Mesendoderm (in vitro differentiated cells): Measurements from ENCODE around the gene HPN.

Experiments
- DNase-seq: peaks from one replicate; pipeline ENCODE4 v3.0.0; 2013
- H2AK5ac ChIP-seq: 2 replicates; pipeline ENCODE4 v1.6.1; 2013; ENCODE audit warnings: low read length, inconsistent platforms
- H2BK120ac ChIP-seq: 2 replicates; pipeline ENCODE4 v1.6.1; 2013; ENCODE audit warnings: low read depth, mild to moderate bottlenecking, low read length, moderate library complexity, mixed read lengths
- H2BK15ac ChIP-seq: replicated peaks from 2 replicates; pipeline ENCODE4 v1.6.1; 2013; ENCODE audit warnings: low read depth, mild to moderate bottlenecking, moderate library complexity
- H2BK5ac ChIP-seq: 2 replicates; pipeline ENCODE4 v1.6.1; 2013; ENCODE audit warnings: low read length, inconsistent platforms
- H3K18ac ChIP-seq: 2 replicates; pipeline ENCODE4 v1.6.1; 2013; ENCODE audit warnings: mild to moderate bottlenecking, low read length, mixed read lengths
- H3K23ac ChIP-seq: one replicate; pipeline ENCODE4 v1.6.1; 2013; ENCODE audit warnings: low read length
- H3K27ac ChIP-seq: 2 replicates; pipeline ENCODE4 v1.5.1; 2013; ENCODE audit warnings: low read depth, mild to moderate bottlenecking, inconsistent platforms, low read length, moderate library complexity
- H3K27me3 ChIP-seq: 2 replicates; pipeline ENCODE4 v1.6.1; 2013; ENCODE audit warnings: low read length, control low read depth, mild to moderate bottlenecking, inconsistent platforms; ENCODE audit not compliant: insufficient read depth, poor library complexity
- H3K36me3 ChIP-seq: 2 replicates; pipeline ENCODE4 v1.6.1; 2013; ENCODE audit warnings: low read length, inconsistent platforms; ENCODE audit not compliant: control insufficient read depth, insufficient read depth
- H3K4ac ChIP-seq: one replicate; pipeline ENCODE4 v1.6.1; 2013; ENCODE audit warnings: low read depth, mild to moderate bottlenecking, low read length, moderate library complexity
- H3K4me1 ChIP-seq: 2 replicates; pipeline ENCODE4 v1.6.1; 2013; ENCODE audit warnings: low read depth, low read length, inconsistent platforms; ENCODE audit not compliant: control insufficient read depth
- H3K4me2 ChIP-seq: 2 replicates; pipeline ENCODE4 v1.6.1; 2013; ENCODE audit warnings: low read length
- H3K4me3 ChIP-seq: 2 replicates; pipeline ENCODE4 v1.5.1; 2013; ENCODE audit warnings: mild to moderate bottlenecking, low read length
- H3K56ac ChIP-seq: one replicate; pipeline ENCODE4 v1.6.1; 2013; ENCODE audit warnings: low read length
- H3K79me1 ChIP-seq: 2 replicates; pipeline ENCODE4 v1.6.1; 2013; ENCODE audit warnings: low read length, inconsistent platforms
- H3K79me2 ChIP-seq: 2 replicates; pipeline ENCODE4 v1.6.1; 2013; ENCODE audit warnings: mild to moderate bottlenecking, low read length; ENCODE audit not compliant: control insufficient read depth, insufficient read depth
- H3K9ac ChIP-seq: 2 replicates; pipeline ENCODE4 v1.6.1; 2013; ENCODE audit warnings: low read length, inconsistent platforms
- H4K5ac ChIP-seq: one replicate; pipeline ENCODE4 v1.6.1; 2013; ENCODE audit warnings: low read length
- H4K8ac ChIP-seq: one replicate; pipeline ENCODE4 v1.6.1; 2013; ENCODE audit warnings: low read depth, mild to moderate bottlenecking, control low read depth, low read length, moderate library complexity
- WGBS: extraction: QIAGEN DNeasy Blood & Tissue Kit; methylation state at CpG from one replicate; pipeline ENCODE4 v1.1.7; 2013; ENCODE audit warnings: low lambda C conversion rate, missing lambda C conversion rate; ENCODE audit not compliant: insufficient coverage; ENCODE audit errors: extremely low coverage; 5-methylcytosine and 5-hydroxymethylcytosine counted together

HPN gene

GRCh38 chr19:35112995-35113688 is 71.6 kb downstream of the HPN start:
- Histone ChIP-seq H3K27ac (no peak overlapping the region), H2BK120ac (no peak overlapping the region), H4K5ac (no peak overlapping the region), H3K4me2 (no peak overlapping the region), H3K27me3 (no peaks in the 10 kb centered on the region), H3K9ac (no peak overlapping the region), H2BK5ac (no peak overlapping the region), H3K4ac (no peak overlapping the region), H3K56ac (no peak overlapping the region), H3K4me1 (peaks cover 2% of the 10 kb centered on the region), H4K8ac (no peak overlapping the region), H3K18ac (no peak overlapping the region), H3K79me2 (no peaks in the 10 kb centered on the region), H3K4me3 (no peak overlapping the region), H3K36me3 (no peaks in the 10 kb centered on the region), H2BK15ac (no peak overlapping the region), H3K23ac (no peak overlapping the region), H2AK5ac (no peak overlapping the region), H3K79me1 (no peaks in the 10 kb centered on the region)
- no CpG with 5 or more reads among the region's 15 CpGs for WGBS
- no peak for DNase-seq

GRCh38 chr19:35114353-35115176 is 73.0 kb downstream of the HPN start:
- no peak overlapping the region for H3K18ac ChIP-seq
- no peak overlapping the region for H4K8ac ChIP-seq
- H2AK5ac ChIP-seq, result no peak overlapping the region
- WGBS, result no CpG with 5 or more reads among the region's 23 CpGs
- no peaks in the 10 kb centered on the region for H3K79me1 ChIP-seq
- no peak overlapping the region for H4K5ac ChIP-seq
- peaks cover 2% of the 10 kb centered on the region for H3K4me1 ChIP-seq
- H3K4me3 ChIP-seq, result peak overlapping the region; percentile 10
- H2BK15ac ChIP-seq, result no peak overlapping the region
- H3K4ac ChIP-seq, result peak overlapping the region; percentile 0
- H3K9ac ChIP-seq, result peak overlapping the region; percentile 47
- peak overlapping the region; percentile 56 for H3K4me2 ChIP-seq
- H2BK120ac ChIP-seq, result no peak overlapping the region
- no peak overlapping the region for H3K27ac ChIP-seq
- H3K23ac ChIP-seq, result no peak overlapping the region
- H3K36me3 ChIP-seq, result no peaks in the 10 kb centered on the region
- no peaks in the 10 kb centered on the region for H3K79me2 ChIP-seq
- H3K27me3 ChIP-seq, result no peaks in the 10 kb centered on the region
- DNase-seq, result peak; percentile 84
- H3K56ac ChIP-seq, result peak overlapping the region; percentile 68
- H2BK5ac ChIP-seq, result no peak overlapping the region

DNA sequence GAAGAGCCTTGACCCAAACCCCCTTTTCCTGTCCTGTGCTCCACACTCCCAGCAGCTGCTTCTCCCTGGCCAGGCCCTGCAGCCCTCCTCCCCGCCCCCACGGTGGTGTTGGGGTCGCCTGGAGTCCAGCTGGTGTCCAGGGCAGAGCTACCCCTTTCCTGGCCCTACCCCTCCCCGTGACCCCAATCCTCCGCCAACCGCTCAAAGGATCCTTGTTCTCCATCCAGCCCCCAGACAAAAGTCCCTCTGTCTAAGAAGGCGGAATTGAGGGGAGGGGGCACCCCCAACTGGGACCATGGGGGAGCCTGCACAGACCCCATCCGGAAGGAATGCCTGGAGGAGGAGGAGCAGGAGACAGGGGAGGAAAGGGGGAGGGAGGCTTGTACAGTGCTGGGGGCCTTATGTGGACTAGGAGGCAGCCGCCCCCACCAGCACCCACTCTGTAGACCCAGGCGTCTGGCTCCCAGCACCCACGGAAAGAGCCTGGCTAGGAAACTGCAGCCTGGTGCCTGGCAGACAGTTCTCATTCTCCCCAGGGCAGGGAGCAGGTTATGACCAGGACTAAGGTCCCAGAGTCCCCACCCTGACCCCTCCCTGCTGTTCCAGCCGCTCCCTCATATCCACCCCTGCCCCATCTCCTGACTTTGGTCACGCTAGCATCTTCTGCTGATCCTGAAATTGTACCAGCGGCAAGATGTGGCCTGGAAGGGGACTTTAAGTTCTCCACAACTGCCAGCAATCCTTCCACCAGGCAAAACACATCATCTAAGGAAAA is 73.8 kb downstream of the HPN start, which contains the start of gene FXYD3:
FXYD3 (plus strand) TSS at position 647 of the 775 bp plus-strand sequence. CDS start 3,554 bp downstream, outside the sequence.
- Histone ChIP-seq H3K4ac (peak within 1 kb of the TSS; percentile 0), H2BK5ac (no peak within 1 kb of the TSS), H2AK5ac (no peak within 1 kb of the TSS), H3K4me1 (peaks cover 2% of the 10 kb centered on the region), H3K36me3 (no peaks in the 10 kb centered on the region), H3K56ac (peak within 1 kb of the TSS; percentile 68), H2BK120ac (no peak within 1 kb of the TSS), H4K5ac (no peak within 1 kb of the TSS), H3K18ac (no peak within 1 kb of the TSS), H3K23ac (no peak within 1 kb of the TSS), H3K4me2 (peak within 1 kb of the TSS; percentile 56), H2BK15ac (no peak within 1 kb of the TSS), H3K79me1 (no peaks in the 10 kb centered on the region), H3K27ac (no peak within 1 kb of the TSS), H3K4me3 (peak within 1 kb of the TSS; percentile 10), H4K8ac (no peak within 1 kb of the TSS), H3K9ac (peak within 1 kb of the TSS; percentile 46), H3K79me2 (no peaks in the 10 kb centered on the region), H3K27me3 (no peaks in the 10 kb centered on the region)
- no peak for DNase-seq
- no CpG with 5 or more reads among the region's 14 CpGs for WGBS
